ENCODE data around the gene ARNT2. TPM values are rescaled to one million over a fixed set of nuclear protein-coding genes. Genes with fewer than 3 reads are reported as not detected.

ARNT2 gene
- total RNA-seq, 1 experiment from 2014 or later, result not detected

- in situ Hi-C loops (cut with HindIII; ENCODE audit: low sequenced_read_pairs), result no loop called here
- no peak for DNase-seq (ENCODE audit: low spot score)
Measured at GRCh38 chr15:80578206-80578595, 174.0 kb downstream of the ARNT2 start.

DNA sequence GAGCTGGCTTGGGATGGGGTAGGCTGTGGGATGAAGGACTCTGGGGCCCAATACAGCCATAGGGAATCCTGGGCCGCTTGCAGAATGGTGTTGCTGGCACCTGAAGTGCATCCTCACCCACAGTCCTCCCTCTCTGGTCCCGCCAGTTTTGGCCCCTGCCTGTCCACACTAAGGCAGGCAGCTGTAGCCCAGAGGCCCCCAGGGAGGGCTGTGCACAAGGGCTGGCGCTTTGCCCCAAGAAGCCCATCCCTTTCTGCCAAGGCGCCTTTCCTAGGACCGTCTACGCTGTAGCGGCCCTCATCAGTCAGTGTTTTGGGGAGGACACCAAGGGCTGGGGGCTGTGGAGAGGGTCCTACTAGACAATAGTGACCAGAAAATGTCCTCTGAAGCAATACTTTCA is 174.7 kb downstream of the ARNT2 start:
- in situ Hi-C loops (cut with HindIII; ENCODE audit: low sequenced_read_pairs), result no loop called here
- no peak for DNase-seq (ENCODE audit: low spot score)

DNA sequence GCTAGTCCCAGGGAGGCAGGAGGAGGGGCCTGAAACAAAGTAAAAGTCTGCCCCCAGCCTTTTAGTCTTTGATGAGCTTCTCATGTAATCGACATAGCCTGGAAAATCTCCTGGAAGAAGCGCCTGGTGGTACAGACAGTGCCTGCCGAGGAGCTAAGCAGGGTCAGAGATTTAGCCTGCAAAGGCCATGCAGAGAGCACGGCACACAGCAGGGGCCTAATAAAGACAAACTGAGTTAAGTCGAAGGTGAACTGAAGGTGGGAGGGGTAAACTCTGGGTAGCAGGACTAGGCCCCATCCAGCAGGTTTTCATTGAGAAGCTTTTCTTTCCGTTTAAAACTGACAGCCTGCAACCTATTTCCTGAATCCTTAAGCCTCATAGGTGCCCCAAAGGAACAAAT is 175.4 kb downstream of the ARNT2 start:
- no peak for DNase-seq (ENCODE audit: low spot score)
- in situ Hi-C loops (cut with HindIII; ENCODE audit: low sequenced_read_pairs), result no loop called here

GRCh38 chr15:80580106-80580505 is 175.9 kb downstream of the ARNT2 start:
- in situ Hi-C loops (cut with HindIII; ENCODE audit: low sequenced_read_pairs), result no loop called here
- DNase-seq (ENCODE audit: low spot score), result no peak

DNA sequence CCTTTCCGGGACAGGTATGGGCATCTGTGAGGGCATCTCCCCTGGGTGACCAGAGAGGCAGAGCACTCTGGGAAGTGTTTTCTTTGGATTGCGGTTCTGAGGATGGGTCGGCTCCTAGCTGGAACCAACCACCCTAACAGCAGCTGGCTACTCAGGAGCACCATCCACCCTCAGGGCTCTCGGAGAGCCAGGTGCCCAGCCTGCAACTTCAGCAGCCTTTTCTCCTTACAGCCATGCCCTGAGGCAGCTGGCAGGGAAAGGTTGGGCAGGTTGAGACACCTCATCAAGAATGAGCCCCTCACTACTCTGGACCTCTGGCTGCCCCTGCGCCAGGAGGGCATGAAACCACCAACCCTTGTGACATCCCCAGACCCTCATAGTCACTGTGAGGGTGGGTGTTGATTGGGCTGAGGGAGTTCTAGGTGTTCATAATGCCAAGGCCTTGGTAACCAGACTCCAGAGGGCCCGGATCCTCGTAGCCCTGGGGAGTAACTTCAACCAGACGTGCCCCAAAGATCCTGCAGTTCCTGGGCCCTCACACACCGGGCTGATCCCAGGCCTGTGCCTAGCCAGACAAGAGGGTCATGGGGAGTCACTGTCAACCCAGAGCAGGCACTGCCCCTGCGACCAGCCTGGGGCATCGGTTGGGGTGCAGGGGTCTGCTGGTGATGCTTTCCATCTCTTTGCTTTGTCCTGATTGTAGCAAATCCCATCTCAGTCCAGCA is 176.5 kb downstream of the ARNT2 start:
- no peak for DNase-seq (ENCODE audit: low spot score)
- in situ Hi-C loops (cut with HindIII; ENCODE audit: low sequenced_read_pairs), result no loop called here

DNA sequence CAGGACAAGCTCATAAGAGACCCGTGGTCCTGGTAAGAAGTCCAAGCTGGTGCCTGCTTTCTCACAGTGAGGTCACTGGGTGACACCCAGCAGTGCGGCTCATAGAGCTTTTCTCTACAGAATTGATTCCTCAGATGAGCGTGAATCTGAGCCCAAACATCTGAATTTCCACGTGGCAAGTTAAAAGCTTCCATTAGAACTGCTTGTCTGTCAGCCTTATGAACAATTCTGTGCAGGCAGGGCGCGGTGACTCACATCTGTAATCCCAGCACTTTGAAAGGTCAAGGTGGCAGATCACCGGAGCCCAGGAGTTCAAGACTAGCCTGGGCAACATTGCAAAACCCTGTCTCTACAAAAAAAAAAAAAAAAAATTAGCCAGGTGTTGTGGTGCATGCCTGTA is 177.8 kb downstream of the ARNT2 start:
- no peak for DNase-seq (ENCODE audit: low spot score)
- in situ Hi-C loops (cut with HindIII; ENCODE audit: low sequenced_read_pairs), result no loop called here

- no peak for DNase-seq (ENCODE audit: low spot score)
- in situ Hi-C loops (cut with HindIII; ENCODE audit: low sequenced_read_pairs), result no loop called here
Measured at GRCh38 chr15:80582816-80583423, 178.7 kb downstream of the ARNT2 start.

- no peak for DNase-seq (ENCODE audit: low spot score)
- in situ Hi-C loops (cut with HindIII; ENCODE audit: low sequenced_read_pairs), result no loop called here
Measured at GRCh38 chr15:80584561-80584964, 180.4 kb downstream of the ARNT2 start.

GRCh38 chr15:80584973-80585525 is 180.9 kb downstream of the ARNT2 start:
- in situ Hi-C loops (cut with HindIII; ENCODE audit: low sequenced_read_pairs), result no loop called here
- no peak for DNase-seq (ENCODE audit: low spot score)

GRCh38 chr15:80585544-80586018 is 181.4 kb downstream of the ARNT2 start:
- in situ Hi-C loops (cut with HindIII; ENCODE audit: low sequenced_read_pairs), result no loop called here
- DNase-seq (ENCODE audit: low spot score), result no peak

GRCh38 chr15:80586161-80586560 is 182.0 kb downstream of the ARNT2 start:
- in situ Hi-C loops (cut with HindIII; ENCODE audit: low sequenced_read_pairs), result no loop called here
- DNase-seq (ENCODE audit: low spot score), result no peak

DNA sequence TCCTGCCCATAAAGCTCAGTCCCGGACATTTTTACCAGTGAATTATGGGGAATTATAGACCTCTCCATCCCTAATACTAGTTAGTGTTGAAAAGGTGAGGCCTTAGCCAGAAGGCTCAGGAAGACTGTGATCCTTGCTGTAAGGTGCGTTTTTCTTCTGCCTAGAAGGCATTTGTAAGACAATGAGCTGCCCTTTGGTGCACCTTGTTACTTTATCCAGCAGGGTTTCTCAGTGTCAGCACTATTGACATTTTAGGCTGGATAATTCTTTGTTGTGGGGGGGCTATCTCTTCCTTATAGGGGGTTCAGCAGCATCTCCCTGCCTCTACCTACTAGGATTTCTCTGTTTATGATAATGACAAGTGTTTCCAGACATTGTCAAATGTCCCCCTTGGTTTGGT is 182.8 kb downstream of the ARNT2 start:
- in situ Hi-C loops (cut with HindIII; ENCODE audit: low sequenced_read_pairs), result no loop called here
- no peak for DNase-seq (ENCODE audit: low spot score)

GRCh38 chr15:80587816-80588456 is 183.8 kb downstream of the ARNT2 start:
- in situ Hi-C loops (cut with HindIII; ENCODE audit: low sequenced_read_pairs), result no loop called here
- no peak for DNase-seq (ENCODE audit: low spot score)

GRCh38 chr15:80588801-80589200 is 184.6 kb downstream of the ARNT2 start:
- no peak for DNase-seq (ENCODE audit: low spot score)
- in situ Hi-C loops (cut with HindIII; ENCODE audit: low sequenced_read_pairs), result no loop called here

DNA sequence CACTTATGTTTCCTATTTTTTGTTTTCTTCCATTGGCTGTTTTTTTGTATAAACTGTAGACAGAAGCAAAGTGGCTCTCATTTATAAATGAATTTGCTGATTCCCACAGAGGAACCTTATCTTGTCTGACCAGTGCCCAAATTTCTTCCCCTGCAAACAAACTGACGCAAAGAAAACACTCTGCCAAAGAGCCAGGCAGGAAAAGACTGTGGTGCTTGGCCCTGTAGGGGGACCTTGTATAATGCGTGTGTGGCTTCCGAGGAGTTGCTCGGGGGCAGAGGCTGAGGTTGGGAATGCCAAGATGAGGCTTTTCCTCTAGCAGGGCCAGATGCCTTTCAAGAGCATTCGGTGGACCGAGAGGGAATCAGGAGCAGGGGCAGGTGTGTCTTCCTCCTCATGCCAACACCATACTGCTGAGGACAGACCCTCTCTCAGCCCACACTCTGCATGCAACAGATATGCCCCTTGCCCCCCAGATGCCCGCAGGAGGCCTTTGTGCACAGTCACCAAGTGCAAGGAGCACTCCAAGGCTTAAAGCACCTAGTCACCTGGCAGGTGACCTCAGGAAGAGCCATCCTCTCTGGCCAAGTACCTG is 186.7 kb downstream of the ARNT2 start:
- in situ Hi-C loops (cut with HindIII; ENCODE audit: low sequenced_read_pairs), result no loop called here
- no peak for DNase-seq (ENCODE audit: low spot score)

DNA sequence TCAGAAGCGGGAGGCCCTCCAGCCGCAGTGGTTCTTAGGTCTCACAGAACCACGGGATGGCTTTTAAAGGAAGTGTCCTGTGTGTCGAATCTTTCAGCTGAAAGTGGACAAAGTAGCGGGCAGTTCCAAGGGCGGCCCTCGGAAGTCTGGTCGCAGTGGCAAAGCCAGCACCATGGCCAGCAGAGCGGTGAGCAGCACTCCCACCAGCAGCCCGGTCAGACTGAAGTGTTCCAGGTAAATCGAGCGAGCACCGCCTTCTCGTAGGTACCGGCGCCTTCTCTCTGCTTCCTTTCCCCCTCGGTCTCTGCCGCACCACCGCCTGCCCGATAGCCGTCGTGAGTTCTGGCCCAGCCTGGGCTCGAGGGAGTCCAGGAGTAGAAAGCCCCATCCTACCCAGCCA is 187.3 kb downstream of the ARNT2 start:
- in situ Hi-C loops (cut with HindIII; ENCODE audit: low sequenced_read_pairs), result no loop called here
- no peak for DNase-seq (ENCODE audit: low spot score)

- DNase-seq (ENCODE audit: low spot score), result no peak
- in situ Hi-C loops (cut with HindIII; ENCODE audit: low sequenced_read_pairs), result no loop called here
Measured at GRCh38 chr15:80591938-80592825, 188.0 kb downstream of the ARNT2 start.

DNA sequence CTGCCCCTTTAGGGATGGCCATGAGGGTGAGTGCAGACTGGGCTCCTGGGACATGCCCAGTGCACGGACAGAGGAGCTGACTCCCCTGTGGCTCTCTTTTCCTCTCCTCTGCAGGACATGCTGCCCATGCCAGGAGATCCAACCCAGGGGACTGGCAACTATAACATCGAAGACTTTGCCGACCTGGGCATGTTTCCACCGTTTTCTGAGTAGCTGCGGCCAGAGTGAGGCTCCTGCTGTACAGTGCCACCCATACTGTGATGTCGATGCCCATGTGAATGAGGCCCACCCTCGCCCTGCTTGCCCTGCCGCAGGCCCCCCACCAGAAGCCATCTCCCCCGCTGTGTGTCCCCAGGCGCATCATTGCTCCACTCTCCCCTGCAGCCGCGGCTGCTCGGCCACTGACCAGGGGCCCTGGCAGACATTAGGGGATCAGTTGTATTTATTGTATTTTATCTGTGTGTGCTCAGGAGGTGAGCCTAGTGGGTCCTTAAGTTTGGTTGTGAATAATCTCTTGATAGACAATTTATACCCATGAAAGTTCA is 189.4 kb downstream of the ARNT2 start:
- DNase-seq (ENCODE audit: low spot score), result no peak
- in situ Hi-C loops (cut with HindIII; ENCODE audit: low sequenced_read_pairs), result no loop called here
